Activated T-cell treated with anti-CD3 and anti-CD28 coated beads for 4 hours (primary cell): ENCODE measurements around the gene GRAMD4.
A peak's percentile ranks its signal among the peaks of the same experiment; 100 is the strongest.

Source experiments
- DNase-seq: peaks from one replicate; pipeline ENCODE4 v3.0.0-alpha.2; 2020

Gene GRAMD4

GRCh38 chr22:46657996-46658947, 38.1 kb downstream of the GRAMD4 start:
- DNase-seq = no peak

DNA sequence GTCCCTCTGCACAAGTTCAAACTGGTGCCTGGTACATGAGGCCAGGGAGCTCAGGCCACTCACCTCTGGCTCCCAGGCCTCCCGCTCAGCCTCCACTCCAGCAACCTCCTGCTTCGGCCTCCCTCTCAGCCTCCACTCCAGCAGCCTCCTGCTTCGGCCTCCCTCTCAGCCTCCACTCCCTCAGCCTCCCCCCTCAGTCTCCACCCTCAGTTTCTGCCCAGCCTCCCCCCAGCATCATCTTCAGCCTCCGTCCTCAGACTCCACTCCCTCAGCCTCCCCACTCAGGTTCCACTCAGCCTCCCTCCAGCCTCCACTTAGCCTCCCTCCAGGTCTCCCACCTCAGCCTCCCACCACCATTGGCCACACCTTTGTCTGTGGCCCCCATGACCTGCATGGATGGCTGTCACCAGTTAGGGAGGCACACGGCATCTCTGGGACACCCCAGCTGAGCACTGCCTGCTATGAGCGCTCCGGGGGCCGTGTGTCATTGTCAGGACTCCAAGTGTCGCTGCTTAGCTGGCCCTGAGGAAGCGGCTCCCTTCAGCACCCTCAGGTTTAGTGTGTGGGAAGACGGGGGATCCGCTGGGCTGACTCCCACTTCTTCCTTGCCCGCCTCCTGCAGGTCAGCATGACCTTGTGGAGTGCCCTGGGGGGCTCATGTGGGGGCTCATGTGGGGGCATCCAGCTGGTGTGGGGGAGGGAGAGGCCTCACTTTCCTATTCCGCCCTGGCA, 39.0 kb downstream of the GRAMD4 start:
- DNase-seq = no peak

- DNase-seq = no peak
Observed at GRCh38 chr22:46659791-46660186, 39.6 kb downstream of the GRAMD4 start.

GRCh38 chr22:46660604-46661201, 40.5 kb downstream of the GRAMD4 start:
- no peak for DNase-seq

- DNase-seq = peak; percentile 46
Observed at GRCh38 chr22:46661221-46661851, 41.1 kb downstream of the GRAMD4 start.

DNA sequence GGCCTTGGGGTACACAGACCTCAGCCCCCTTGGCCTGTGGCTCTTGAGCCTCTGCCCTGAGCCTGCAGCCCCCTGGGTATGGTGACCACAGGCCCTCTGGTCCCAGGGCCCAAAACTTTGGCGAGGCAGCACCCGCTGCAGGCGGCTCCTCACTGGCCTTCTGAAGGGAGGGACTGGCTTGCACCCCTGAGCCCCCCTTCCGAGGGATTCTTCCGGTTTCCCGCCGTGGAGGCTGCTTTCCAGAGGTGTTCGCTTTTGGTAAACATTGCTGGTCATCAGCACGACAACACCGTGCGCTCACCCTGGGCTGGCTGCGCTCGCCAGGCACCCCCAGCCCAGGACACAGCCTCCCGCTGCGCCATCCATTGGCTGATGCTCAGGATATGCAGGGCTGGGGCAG, 42.0 kb downstream of the GRAMD4 start:
- DNase-seq = no peak

DNA sequence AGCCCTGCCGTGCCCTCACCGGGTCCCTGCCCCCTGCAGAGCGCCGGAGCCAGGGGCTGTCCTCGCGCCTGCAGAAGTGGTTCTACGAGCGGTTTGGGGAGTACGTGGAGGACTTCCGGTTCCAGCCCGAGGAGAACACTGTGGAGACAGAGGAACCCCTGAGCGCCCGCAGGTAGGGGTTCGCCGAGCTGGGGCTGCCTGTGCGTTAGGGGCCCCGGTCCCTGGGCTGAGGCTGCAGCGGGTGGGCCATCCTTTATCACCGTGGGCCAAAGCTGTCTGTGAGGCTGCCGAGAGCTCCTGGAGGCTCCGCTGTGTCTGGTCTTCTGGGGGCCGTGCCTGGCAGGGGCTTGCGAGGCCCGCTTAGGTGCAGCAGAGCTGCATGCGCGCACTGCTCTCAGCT, 42.8 kb downstream of the GRAMD4 start:
- DNase-seq = no peak

- no peak for DNase-seq
Observed at GRCh38 chr22:46663436-46664100, 43.4 kb downstream of the GRAMD4 start.

- no peak for DNase-seq
Observed at GRCh38 chr22:46664301-46664855, 44.2 kb downstream of the GRAMD4 start.

DNA sequence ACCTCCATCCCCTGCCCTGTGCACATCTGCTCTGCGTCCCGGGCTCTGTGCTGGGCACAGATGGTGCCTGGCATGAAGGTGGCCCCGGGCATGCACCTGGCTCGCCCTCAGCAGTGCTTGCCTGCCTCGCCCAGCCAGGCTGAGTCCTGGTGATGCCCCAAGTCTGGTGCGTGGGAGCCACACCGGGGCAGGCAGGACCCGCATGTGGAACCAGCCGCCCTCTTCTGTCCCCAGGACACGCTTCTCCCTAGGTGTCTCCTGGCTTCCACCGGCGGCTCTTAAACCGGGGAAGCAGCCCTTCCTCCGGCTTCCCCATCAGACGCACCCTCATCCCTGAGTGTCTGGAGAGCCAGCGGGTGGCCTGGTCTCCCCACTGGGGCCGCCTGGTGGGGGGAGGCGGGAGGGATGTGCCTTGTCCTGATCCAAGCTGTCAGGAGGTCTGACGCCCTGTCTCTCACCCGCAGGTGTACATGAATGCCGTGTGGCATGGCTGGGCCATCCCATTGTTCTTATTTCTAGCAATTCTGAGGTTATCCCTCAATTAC, 45.0 kb downstream of the GRAMD4 start:
- no peak for DNase-seq

DNA sequence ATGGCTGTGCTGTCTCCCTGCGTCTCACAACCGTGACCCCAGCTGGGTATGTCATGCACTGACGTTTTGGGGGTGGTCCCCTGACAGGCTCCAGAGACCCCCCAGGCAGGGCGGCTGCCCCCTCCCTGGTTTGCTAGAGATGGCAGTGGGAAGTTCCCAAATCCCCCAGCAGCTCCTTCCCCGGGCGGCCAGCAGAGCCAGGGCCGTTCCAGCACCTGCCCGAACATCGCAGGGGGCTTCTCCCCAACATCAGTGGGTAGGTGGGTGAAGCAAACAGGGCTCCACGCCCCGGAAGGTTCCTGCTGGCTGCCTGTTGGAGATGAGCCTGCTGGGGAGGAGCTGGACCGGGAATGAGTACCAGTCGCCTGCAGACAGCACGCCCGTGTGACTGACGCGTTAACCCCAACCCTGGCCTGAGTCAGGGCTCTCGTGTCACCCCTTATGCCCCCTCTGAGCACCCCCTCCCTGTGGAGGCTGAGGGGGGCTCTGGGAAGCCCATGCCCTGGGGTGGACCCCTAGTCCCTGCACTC, 45.6 kb downstream of the GRAMD4 start:
- no peak for DNase-seq

DNA sequence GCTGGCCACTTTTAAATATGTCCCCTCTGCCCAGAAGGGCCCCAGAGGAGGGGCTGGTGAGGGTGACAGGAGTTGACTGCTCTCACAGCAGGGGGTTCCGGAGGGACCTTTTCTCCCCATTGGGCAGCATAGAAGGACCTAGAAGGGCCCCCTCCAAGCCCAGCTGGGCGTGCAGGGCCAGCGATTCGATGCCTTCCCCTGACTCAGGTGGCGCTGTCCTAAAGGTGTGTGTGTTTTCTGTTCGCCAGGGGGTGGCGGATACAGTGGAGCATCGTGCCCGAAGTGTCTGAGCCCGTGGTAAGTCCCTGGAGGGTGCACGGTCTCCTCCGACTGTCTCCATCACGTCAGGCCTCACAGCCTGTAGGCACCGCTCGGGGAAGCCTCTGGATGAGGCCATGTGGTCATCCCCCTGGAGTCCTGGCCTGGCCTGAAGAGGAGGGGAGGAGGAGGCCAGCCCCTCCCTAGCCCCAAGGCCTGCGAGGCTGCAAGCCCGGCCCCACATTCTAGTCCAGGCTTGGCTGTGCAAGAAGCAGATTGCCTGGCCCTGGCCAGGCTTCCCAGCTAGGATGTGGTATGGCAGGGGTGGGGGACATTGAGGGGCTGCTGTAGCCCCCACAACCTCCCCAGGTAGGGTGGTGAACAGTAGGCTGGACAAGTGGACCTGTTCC, 46.5 kb downstream of the GRAMD4 start:
- DNase-seq = no peak

DNA sequence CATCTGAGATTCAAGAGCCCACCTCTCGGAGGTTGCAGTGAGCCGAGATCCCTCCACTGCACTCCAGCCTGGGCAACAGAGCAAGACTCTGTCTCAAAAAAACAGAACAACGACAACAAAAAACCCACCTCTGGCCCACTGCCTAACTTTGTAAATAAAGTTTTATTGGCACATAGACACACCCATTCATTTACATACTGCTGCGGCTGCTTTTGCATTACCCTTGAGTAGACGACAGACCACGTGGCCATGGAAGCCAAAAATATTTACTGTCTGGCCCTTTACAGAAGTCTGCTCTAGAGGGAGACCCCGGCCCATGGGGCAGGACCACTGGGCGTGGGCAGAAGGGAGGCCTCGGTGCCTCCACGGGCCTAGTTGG, 47.0 kb downstream of the GRAMD4 start:
- no peak for DNase-seq

GRCh38 chr22:46668116-46668515, 47.9 kb downstream of the GRAMD4 start:
- DNase-seq = no peak

DNA sequence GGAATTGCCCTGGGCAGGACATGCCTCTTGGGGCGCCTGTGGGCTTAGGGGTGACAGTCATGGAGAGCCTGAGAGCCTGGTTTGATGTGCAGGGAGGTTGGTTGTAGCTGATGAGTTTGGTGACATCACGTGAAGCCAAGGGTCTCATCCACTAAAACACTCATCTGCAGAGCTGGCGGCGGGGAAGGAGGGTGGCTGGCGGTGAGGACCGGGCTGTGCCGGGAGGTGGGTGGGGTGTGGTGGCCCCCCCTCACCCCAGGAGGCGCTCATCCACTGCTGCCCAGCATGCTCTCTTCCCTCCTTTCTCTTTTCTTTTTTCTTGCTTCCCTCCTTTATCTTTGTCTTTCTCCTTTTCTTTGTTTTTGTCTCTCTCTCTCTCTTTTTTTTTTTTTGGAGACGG, 49.0 kb downstream of the GRAMD4 start:
- no peak for DNase-seq

GRCh38 chr22:46671824-46672432, 51.7 kb downstream of the GRAMD4 start:
- no peak for DNase-seq

DNA sequence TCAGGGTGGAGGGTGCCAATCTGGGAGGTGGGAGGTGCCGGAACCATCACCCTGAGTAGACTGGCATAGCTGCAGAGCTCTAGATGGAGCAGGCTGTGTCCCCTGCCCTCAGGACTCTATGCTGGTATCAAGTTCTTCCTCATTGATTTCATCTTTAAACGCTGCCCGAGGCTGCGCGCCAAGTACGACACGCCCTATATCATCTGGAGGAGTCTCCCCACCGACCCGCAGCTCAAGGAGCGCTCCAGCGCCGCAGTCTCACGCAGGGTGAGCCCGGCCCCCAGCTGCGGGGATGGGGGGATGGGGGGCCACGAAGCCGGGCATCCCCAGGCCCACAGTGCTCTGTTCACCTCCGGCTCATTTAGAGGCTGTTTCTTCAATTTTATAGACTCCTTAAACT, 52.5 kb downstream of the GRAMD4 start:
- no peak for DNase-seq

DNA sequence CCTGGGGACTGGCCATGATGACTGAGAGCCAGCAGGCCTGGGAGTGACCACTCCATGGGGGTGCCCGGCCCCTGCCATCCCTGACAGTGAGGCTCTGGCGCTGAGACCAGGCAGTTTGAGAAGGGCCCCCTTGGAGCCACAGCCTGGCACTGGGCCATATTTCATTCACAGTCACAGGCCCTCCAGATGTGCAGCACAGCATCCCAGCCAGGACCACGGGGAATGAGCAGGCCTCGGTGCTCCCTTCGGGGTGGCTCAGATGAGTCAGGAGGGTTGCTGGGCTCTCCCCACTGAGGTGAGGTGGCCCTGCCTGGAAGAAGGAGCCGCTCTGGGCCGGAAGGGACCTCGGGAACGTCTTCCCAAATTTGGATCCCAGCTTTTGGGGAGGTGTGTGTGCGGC, 53.0 kb downstream of the GRAMD4 start:
- DNase-seq = no peak

GRCh38 chr22:46673662-46674236, 53.6 kb downstream of the GRAMD4 start:
- DNase-seq = peak; percentile 30

- peak; percentile 95 for DNase-seq
Observed at GRCh38 chr22:46674367-46674781, 54.2 kb downstream of the GRAMD4 start.
